NCI-H1048 (cell line): Measurements from ENCODE around the gene NEDD8.

Source experiments
- DNase-seq: peaks from one replicate; lab custom pipeline; 2025; lab: John Stamatoyannopoulos, UW

Gene NEDD8

DNA sequence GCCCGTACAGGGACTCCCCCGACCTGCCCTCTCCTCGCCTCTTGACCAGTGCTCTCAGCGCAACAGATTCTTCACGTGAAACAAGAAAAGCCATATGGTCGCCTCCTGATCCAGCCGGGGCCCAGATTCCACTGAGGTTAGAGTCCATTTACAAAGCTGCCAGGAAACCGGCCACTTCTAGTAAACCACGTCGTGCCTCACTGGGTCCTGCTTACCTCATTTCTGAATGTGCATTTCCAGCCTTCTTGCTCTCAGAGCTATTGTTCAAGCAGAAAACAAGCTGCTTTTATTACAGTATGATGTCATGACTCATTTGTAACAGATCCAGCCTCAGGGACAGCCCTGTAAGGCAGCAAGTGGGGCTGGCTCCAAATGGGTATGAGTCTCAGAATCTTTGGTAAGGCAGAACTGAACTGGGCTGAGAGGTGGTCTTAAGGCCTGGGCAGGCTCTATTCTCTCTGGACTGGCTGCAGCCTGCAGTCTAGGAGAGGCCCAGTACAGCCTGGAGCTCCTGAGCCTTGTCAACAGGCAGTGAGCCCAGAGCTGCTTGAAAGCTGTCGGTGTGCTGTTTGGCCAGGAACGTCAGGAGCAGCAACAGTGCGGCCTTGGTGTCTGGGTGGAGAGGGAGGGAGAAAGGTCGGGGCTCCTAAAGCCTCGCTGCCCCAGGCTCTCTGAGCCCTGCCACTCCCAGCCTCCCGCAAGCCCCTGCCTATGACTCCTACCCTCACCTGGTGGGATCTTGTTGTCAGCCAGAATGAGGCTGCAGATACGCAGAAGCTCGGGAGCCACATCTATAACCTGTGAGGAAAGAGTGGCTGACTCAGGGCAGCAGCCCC is 52.0 kb downstream of the NEDD8 start:
- no peak for DNase-seq

DNA sequence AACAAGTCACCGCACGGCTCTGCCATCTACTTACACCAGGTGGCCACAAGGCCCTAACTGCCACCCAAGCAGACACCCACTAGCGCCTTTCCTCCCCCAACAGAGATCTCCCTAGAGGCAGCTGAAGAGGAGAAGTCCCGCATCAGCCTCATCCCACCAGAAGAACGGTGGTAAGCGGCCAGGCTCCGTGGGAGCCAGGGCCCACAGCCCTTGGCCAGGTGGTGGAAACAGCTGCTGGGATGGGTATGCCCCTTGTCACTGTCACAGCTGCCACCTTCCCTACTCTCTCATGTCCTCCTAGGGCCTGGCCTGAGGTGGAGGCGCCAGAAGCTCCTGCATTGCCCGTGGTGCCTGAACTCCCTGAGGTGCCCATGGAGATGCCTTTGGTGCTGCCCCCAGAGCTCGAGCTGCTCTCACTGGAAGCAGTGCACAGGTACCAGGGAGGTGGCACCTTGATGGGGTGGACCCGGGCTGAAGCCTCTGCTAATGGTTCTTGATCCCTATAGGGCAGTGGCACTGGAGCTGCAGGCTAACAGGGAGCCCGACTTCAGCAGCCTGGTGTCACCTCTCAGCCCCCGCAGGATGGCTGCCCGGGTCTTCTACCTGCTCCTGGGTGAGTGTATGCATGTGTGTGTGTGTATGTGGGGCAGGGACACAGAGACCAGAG is 52.7 kb downstream of the NEDD8 start:
- DNase-seq: no peak

DNA sequence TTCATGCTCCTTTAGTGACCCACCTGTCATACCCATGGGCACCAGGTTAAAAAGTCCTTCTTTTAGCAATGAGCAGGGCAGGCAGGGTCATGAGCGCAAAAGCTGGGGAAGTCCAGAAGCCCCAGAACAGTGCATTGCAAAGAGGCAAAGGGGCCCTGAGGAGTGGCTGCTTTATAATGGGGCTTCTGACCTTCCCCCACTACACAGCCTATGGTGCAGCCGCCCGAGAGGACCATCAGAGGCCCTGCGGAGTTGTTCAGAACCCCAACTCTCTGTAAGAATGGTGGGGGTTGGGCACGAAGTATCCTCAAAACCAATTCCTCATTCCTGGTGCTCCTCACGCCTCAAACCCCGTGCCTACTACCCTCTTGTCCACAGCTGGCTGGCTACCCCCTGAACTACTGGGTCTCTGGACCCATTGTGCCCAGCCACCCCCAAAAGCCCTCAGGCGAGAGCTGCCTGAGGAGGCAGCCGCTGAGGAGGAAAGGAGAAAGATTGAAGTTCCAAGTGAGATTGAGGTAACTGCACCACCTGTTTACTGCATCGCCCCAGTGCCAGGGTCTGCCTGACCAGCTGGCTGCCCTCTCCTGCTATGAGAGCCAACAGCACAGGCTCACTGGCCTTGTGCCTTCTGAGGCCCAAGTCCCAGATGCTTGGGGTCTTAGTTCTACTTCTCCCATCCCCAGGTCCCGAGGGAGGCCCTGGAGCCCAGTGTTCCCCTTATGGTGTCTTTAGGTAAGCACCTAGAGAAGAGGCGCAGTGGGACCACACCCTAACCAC is 53.6 kb downstream of the NEDD8 start:
- no peak for DNase-seq

DNA sequence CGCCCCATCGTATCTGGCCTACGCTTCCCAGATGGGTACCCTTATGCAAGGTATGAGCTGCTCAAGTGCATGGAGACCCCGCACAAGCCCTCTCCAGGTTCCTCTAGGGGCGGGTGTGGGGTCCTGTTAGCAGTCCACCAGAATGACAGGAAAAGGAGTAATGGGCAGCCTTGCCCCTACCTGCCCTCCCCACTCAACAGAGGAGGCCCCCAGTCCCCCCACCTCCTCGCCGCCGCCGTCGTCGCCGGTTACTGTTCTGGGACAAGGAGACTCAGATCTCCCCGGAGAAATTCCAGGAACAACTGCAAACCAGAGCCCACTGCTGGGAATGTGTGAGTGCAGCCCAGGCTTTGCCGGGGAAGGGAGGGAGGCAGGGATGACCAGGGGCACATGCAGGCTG is 54.3 kb downstream of the NEDD8 start:
- no peak for DNase-seq

DNA sequence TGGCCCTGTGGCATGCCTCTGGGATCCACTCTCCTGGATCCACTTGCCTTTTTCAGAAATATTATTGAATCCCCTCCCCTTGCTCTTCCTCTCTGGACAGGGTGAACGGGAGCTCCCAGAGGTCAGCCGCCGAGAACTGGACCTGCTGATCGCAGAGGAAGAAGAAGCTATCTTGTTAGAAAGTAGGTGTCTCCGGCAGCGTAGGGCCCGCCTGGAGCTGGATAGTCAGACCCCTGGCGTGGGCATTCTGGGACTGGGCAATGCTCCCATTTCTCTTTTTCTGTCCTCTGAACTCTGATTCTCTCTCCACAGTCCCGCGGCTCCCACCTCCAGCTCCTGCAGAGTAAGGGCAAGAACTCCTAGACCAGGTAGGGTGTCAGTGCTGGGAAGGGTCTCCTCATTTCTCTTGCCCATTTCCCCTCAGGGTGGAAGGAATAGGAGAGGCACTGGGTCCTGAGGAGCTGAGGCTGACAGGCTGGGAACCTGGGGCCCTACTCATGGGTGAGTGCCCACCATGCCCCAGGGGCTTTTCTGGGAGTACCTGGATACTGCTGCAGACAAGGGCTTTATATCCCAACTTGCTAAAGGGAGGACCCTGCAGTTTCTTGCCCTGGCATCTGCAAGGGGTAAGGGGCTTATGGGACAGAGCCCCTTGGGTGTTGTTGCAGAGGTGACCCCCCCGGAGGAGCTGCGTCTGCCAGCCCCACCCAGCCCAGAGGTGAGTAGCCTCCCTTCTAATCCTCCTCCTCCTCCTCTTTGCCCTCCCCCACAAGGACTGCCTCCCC is 54.9 kb downstream of the NEDD8 start:
- no peak for DNase-seq

DNA sequence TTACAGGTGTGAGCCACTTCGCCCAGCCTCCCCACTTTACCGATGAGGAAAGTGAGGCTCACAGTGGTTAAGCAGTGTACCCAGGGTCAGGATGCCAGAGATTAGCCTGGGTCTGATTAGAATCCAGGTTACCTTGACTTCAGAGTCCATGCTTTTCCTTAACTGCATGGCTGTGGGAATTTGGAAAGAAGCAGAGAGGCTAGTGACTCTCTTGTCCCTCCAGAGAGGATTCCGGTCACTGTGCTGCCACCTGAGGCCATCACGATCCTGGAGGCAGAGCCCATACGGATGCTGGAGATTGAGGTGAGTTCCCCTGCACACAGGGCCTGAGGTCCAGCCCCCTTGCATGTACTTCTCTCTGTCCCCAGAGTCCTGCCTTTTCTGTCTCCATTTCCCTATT is 55.6 kb downstream of the NEDD8 start:
- DNase-seq: no peak

DNA sequence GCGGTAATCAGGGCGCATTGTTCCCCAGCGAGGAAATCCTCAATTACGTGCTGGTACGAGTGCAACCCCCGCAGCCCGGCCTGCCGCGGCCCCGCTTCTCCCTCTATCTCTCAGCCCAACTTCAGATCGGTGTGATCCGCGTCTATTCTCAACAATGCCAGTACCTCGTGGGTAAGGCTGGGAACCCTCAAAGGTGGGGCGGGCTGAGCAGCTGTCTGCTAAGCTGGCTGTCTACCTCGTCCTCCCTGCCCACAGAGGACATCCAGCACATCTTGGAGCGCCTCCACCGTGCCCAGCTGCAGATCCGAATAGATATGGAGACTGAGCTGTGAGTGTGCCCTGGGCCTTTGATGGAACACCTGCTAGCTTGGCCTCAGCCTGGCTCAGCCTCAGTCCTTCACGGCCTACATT is 59.3 kb downstream of the NEDD8 start:
- DNase-seq: no peak

DNA sequence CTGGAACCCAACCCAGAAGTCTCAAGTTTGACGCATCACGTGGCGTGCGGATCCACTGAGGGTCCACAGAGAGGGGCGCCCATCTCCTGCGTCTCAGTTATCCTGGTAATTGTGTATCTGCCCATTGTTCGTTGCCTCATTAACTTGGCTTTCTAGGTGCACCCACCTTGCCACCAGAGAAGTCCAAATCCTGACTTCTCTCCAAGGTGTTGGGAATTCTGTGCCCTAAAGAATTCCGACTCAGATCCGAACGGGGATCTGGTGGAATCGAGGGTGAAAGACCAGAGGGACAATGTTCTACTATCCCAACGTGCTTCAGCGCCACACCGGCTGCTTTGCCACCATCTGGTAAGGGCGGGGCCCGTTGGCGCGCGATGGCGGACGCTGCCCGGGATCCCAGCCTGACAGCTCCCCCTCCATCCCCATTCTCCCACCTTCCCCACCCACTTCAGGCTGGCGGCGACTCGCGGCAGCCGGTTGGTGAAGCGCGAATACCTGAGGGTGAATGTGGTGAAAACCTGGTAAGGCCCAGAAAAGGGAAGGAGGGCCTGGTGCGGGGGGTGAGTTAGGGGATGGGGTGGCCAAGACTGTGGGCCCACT is 59.8 kb downstream of the NEDD8 start:
- no peak for DNase-seq

DNA sequence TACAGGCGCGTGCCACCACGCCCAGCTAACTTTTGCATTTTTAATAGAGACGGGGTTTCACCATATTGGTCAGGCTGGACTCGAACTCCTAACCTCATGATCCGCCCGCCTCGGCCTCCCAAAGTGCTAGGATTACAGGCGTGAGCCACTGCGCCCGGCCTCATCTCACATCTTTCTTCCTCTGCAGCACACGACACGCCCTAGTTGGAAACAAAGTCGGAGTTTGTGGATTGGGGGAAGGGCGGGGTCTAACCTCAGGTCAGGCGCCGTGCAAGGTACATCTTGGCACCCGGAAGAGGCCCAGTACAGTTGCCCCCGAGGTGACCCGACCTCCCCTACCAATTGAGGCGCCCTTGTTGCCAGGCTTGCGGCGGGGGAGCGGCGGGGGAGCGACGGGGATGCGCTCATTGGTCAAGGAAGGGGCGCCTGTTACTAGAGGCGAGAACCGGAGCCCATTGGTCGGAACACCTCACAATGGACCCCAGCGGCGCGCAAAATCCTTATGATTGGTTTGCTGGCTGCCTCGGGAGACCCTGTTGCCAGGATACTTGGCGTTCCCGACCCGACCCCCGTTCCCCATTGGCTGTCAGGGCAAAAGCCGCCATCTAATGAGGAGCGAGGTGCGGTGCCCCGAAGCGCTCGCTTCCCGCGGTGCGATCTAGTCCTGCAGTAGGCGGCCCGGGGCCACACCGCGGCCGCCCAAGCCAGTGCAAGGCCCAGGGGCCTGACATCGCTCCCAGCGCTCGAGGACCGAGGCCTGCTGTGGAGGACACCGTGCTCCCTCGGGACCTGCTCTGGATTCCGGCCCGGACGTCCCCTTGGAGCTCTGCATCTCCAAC is 60.5 kb downstream of the NEDD8 start, which contains the start of gene REC8:
Gene REC8 (plus strand): TSS at position 659 of the 839 bp plus-strand sequence. CDS start 473 bp downstream, outside the sequence.
- peak; percentile 66 for DNase-seq

DNA sequence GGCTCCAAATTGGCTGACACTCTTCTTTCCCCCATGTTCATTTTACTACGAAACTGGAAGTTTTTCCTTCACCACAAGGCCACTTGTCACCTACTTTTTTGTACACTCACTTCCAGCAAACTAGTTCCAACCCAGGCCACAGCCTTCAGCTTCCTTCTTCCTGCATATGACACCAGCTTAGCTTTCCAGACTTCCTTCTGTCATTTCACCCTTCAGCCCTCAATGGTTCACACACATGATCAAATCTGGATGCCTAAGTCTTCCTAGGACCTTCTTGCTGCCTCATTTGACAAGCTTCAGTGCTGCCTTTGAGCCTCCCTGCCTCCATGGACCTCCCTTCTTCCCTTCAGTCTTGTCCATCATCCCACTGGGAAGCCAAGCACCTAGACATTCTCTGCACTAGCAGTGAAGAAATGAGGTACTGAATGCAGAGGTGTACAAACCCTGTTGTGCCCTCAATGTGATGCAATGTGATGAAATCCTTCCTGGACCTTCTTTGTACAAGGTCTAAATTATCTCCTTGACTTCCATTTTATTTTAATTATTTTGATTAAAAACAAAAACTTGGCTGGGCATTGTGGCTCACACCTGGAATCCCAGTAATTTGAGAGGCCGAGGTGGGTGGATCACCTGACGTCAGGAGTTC is 64.6 kb downstream of the NEDD8 start:
- no peak for DNase-seq
